Kidney (tissue), 22 donors: ENCODE results near the gene RPIA. TPM values are rescaled to one million over a fixed set of nuclear protein-coding genes. Genes with fewer than 3 reads are reported as not detected.
"Not testable (repeated sequence)": the region's sequence is repeated elsewhere in the genome, so short reads cannot be mapped to it uniquely, and the experiment has no call there.

ENCODE experiments used
- DNase-seq, 5 donors: peaks; one replicate each; pipeline ENCODE4 v3.0.0-alpha.2; 2013 to 2020
- FAIRE-seq: peaks from 2 replicates; lab custom pipeline; 2012; peaks lifted over from hg19 to GRCh38; lab: Jason Lieb, UNC
- H3K27ac ChIP-seq, 2 donors: one replicate each; pipeline ENCODE4 v1.7.0; 2013; ENCODE audit warnings: low read depth in 2 of 2, low read length in 2 of 2, inconsistent platforms in 1 of 2
- H3K27me3 ChIP-seq: one replicate; pipeline ENCODE4 v1.7.1; 2013; ENCODE audit warnings: low read length, inconsistent platforms; ENCODE audit not compliant: control insufficient read depth, insufficient read depth
- H3K36me3 ChIP-seq, 3 donors: one replicate each; pipeline versions ENCODE4 v1.7.0 to v1.7.1; 2013; ENCODE audit warnings: low read length in 3 of 3, control low read depth in 1 of 3, inconsistent platforms in 1 of 3; ENCODE audit not compliant: insufficient read depth in 3 of 3, control insufficient read depth in 2 of 3
- H3K4me1 ChIP-seq, 3 donors: one replicate each; pipeline versions ENCODE4 v1.7.0 to v1.7.1; 2013; ENCODE audit warnings: low read length in 3 of 3, inconsistent platforms in 1 of 3, low read depth in 1 of 3; ENCODE audit not compliant: control insufficient read depth in 2 of 3, insufficient read depth in 2 of 3
- H3K4me3 ChIP-seq, 3 donors: one replicate each; pipeline versions ENCODE4 v1.7.0 to v1.8.1; 2013; ENCODE audit warnings: low read length in 3 of 3, control low read depth in 1 of 3, inconsistent platforms in 1 of 3
- H3K9ac ChIP-seq, 3 donors: one replicate each; pipeline versions ENCODE4 v1.7.0 to v1.7.1; 2013; ENCODE audit warnings: low read length in 3 of 3, control low read depth in 1 of 3, inconsistent platforms in 1 of 3
- H3K9me3 ChIP-seq, 3 donors: one replicate each; pipeline versions ENCODE4 v1.7.0 to v1.7.1; 2013; ENCODE audit warnings: low read length in 3 of 3, control low read depth in 1 of 3, inconsistent platforms in 1 of 3; ENCODE audit not compliant: control insufficient read depth in 2 of 3, insufficient read depth in 1 of 3
- CTCF ChIP-seq: IDR thresholded peaks from 3 replicates; pipeline ENCODE4 v1.5.1; 2012; ENCODE audit warnings: mild to moderate bottlenecking, moderate library complexity, borderline replicate concordance; ENCODE audit not compliant: insufficient read depth; ENCODE audit errors: extremely low read depth
- intact Hi-C: fragments of 100-400 bp; cut with DNase I; formaldehyde crosslinking; loops from one replicate; pipeline ENCODE4 v1.11.1; 2022
- long read RNA-seq, 10 donors: library from polyadenylated mRNA in 1 of 10; unstranded in 1 of 10; transcript quantifications; one replicate each; pipeline ENCODE4 v2.0.0 and lab custom pipeline, GENCODE V29; 2021 to 2026
- polyA plus RNA-seq: library from polyadenylated mRNA; stranded (reverse); fragments of 350-450 nt; fragmentation: Illumina TruSeq; extraction: RNeasy Lipid Tissue Mini Kit (QIAGEN cat#74804); gene quantifications from one replicate; pipeline ENCODE4 v1.2.3, GENCODE V29; 2014; ENCODE audit warnings: low read depth, low replicate concordance; ENCODE audit not compliant: insufficient read depth
- total RNA-seq: library from RNA; stranded (reverse); fragmentation: NEBNext Ultra II Directional; extraction: Animal tissue kit (Norgen Biotek cat#: 25700); gene quantifications from one replicate; pipeline ENCODE4 v1.2.1, GENCODE V29; 2021
- donor health status: control.
- donor health status: control.
- donor health status: control.
- donor health status: control.
- donor health status: control.
- donor health status: DM: yes; HTN: yes; CAD: no.
- donor health status: Normal renal cell carcinoma (clear cell type).

The RPIA gene
- 11.4 TPM for total RNA-seq
- polyA plus RNA-seq = 15.7 TPM
- long read RNA-seq, donor 1, transcript RPIA-201 (9 exons, 1,848 nt) = major isoform, 12 of 12 reads
- long read RNA-seq, donor 1, partial matches to known transcripts = 0 of 12 reads
- long read RNA-seq, donor 1, other reads (novel, unspliced or antisense) = 0 of 12 reads
- long read RNA-seq, donor 2, transcript RPIA-201 (9 exons, 1,848 nt) = major isoform, 9 of 9 reads
- long read RNA-seq, donor 2, partial matches to known transcripts = 0 of 9 reads
- long read RNA-seq, donor 2, other reads (novel, unspliced or antisense) = 0 of 9 reads
- long read RNA-seq, donor 3, transcript RPIA-201 (9 exons, 1,848 nt) = major isoform, 14 of 14 reads
- long read RNA-seq, donor 3, partial matches to known transcripts = 0 of 14 reads
- long read RNA-seq, donor 3, other reads (novel, unspliced or antisense) = 0 of 14 reads
- long read RNA-seq, donor 4, transcript RPIA-201 (9 exons, 1,848 nt) = major isoform, 13 of 13 reads
- long read RNA-seq, donor 4, partial matches to known transcripts = 0 of 13 reads
- long read RNA-seq, donor 4, other reads (novel, unspliced or antisense) = 0 of 13 reads
- long read RNA-seq, donor 5, partial matches to known transcripts = 0 of 2 reads
- long read RNA-seq, donor 5, other reads (novel, unspliced or antisense) = 0 of 2 reads
- long read RNA-seq, donor 6, transcript RPIA-201 (9 exons, 1,848 nt) = major isoform, 9 of 9 reads
- long read RNA-seq, donor 6, partial matches to known transcripts = 0 of 9 reads
- long read RNA-seq, donor 6, other reads (novel, unspliced or antisense) = 0 of 9 reads
- long read RNA-seq, donor 7, transcript RPIA-201 (9 exons, 1,848 nt) = major isoform, 5 of 6 reads
- long read RNA-seq, donor 7, partial matches to known transcripts = 0 of 6 reads
- long read RNA-seq, donor 7, other reads (novel, unspliced or antisense) = 1 of 6 reads
- long read RNA-seq, donor 8, transcript RPIA-201 (9 exons, 1,848 nt) = major isoform, 20 of 20 reads
- long read RNA-seq, donor 8, partial matches to known transcripts = 0 of 20 reads
- long read RNA-seq, donor 8, other reads (novel, unspliced or antisense) = 0 of 20 reads
- long read RNA-seq, donor 9, transcript RPIA-201 (9 exons, 1,848 nt) = major isoform, 6 of 6 reads
- long read RNA-seq, donor 9, partial matches to known transcripts = 0 of 6 reads
- long read RNA-seq, donor 9, other reads (novel, unspliced or antisense) = 0 of 6 reads
- long read RNA-seq, donor 10, transcript RPIA-201 (9 exons, 1,848 nt) = major isoform, 14 of 14 reads
- long read RNA-seq, donor 10, partial matches to known transcripts = 0 of 14 reads
- long read RNA-seq, donor 10, other reads (novel, unspliced or antisense) = 0 of 14 reads

- H3K27ac ChIP-seq = peak within 1 kb of the TSS; percentile 20 to 76
- TF ChIP-seq CTCF = peak; percentile 50
- H3K4me1 ChIP-seq = peaks cover 6 to 11% (median 6%) of the 10 kb centered on the region in 3 donors
- peak; percentile 71 for FAIRE-seq
- no peaks in the 10 kb centered on the region for H3K36me3 ChIP-seq
- H3K9me3 ChIP-seq = no peaks in the 10 kb centered on the region
- intact Hi-C loops = no loop called here
- DNase-seq = peak; percentile 98 to 99 (median 99)
- H3K4me3 ChIP-seq = peak within 1 kb of the TSS; percentile 71 to 100 (median 98)
- peak within 1 kb of the TSS; percentile 61 to 97 (median 65) for H3K9ac ChIP-seq
- no peaks in the 10 kb centered on the region for H3K27me3 ChIP-seq
Measured at GRCh38 chr2:88691339-88692183, at the start of gene RPIA. Gene RPIA (plus strand): TSS chr2:88691673. CDS start chr2:88691699, 26 bp downstream.

- no peak for TF ChIP-seq CTCF
- intact Hi-C loops = no loop called here
- Histone ChIP-seq H3K9me3 (no peaks in the 10 kb centered on the region), H3K4me3 (no peak overlapping the region), H3K36me3 (no peaks in the 10 kb centered on the region), H3K4me1 (no peaks in the 10 kb centered on the region), H3K27ac (no peak overlapping the region), H3K27me3 (no peaks in the 10 kb centered on the region), H3K9ac (no peak overlapping the region)
- FAIRE-seq (no peak), DNase-seq (no peak)
Measured at GRCh38 chr2:88642278-88642677, 49.2 kb upstream of the RPIA start.

DNA sequence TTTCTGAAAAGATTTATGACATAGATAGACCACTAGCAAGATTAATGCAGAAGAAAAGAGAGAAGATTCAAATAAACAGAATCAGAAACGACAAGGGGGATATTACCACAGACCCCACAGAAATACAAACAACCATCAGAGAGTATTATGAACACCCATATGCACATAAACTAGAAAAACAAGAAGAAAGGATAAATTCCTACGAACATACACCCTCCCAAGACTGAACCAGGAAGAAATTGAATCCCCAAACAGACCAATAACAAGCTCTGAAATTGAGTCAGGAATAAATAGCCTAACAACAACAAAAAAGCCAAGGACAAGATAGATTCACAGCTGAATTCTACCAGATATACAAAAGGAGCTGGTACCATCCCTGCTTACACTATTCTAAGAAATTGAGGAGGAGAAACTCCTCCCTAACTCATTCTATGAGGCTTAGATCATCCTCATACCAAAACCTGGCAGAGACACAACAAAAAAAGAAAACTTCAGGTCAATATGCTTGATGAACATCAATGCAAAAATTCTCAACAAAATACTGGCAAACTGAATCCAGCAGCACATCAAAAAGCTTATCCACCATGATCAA, 46.1 kb upstream of the RPIA start:
- intact Hi-C loops, H3K4me3 ChIP-seq, H3K27me3 ChIP-seq, H3K27ac ChIP-seq, H3K9ac ChIP-seq, H3K9me3 ChIP-seq, H3K36me3 ChIP-seq, FAIRE-seq, DNase-seq, H3K4me1 ChIP-seq: not testable (repeated sequence)
